Fibroblast of villous mesenchyme (primary cell): ENCODE measurements around the gene KIF7. TPM values are rescaled to one million over a fixed set of nuclear protein-coding genes. Genes with fewer than 3 reads are reported as not detected.

Source experiments
- DNase-seq: peaks from one replicate; pipeline ENCODE4 v3.0.0-alpha.2; 2010; ENCODE audit warnings: low read depth
- H3K4me3 ChIP-seq: 2 replicates; pipeline ENCODE4 v1.5.1; 2011; ENCODE audit warnings: low read depth, mild to moderate bottlenecking, low read length
- CTCF ChIP-seq: IDR thresholded peaks from 2 replicates; pipeline ENCODE4 v1.5.1; 2012; ENCODE audit warnings: low read depth, mild to moderate bottlenecking, low read length; ENCODE audit not compliant: insufficient read depth
- total RNA-seq: library from RNA; depleted of rRNA; stranded (reverse); fragments of >200 nt; gene quantifications from 2 replicates; pipeline ENCODE4 v1.2.3, GENCODE V29; 2012

KIF7 gene, protein sequence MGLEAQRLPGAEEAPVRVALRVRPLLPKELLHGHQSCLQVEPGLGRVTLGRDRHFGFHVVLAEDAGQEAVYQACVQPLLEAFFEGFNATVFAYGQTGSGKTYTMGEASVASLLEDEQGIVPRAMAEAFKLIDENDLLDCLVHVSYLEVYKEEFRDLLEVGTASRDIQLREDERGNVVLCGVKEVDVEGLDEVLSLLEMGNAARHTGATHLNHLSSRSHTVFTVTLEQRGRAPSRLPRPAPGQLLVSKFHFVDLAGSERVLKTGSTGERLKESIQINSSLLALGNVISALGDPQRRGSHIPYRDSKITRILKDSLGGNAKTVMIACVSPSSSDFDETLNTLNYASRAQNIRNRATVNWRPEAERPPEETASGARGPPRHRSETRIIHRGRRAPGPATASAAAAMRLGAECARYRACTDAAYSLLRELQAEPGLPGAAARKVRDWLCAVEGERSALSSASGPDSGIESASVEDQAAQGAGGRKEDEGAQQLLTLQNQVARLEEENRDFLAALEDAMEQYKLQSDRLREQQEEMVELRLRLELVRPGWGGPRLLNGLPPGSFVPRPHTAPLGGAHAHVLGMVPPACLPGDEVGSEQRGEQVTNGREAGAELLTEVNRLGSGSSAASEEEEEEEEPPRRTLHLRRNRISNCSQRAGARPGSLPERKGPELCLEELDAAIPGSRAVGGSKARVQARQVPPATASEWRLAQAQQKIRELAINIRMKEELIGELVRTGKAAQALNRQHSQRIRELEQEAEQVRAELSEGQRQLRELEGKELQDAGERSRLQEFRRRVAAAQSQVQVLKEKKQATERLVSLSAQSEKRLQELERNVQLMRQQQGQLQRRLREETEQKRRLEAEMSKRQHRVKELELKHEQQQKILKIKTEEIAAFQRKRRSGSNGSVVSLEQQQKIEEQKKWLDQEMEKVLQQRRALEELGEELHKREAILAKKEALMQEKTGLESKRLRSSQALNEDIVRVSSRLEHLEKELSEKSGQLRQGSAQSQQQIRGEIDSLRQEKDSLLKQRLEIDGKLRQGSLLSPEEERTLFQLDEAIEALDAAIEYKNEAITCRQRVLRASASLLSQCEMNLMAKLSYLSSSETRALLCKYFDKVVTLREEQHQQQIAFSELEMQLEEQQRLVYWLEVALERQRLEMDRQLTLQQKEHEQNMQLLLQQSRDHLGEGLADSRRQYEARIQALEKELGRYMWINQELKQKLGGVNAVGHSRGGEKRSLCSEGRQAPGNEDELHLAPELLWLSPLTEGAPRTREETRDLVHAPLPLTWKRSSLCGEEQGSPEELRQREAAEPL (N-terminal part only)
- 12.2 and 13.4 TPM in 2 replicates for total RNA-seq

DNA sequence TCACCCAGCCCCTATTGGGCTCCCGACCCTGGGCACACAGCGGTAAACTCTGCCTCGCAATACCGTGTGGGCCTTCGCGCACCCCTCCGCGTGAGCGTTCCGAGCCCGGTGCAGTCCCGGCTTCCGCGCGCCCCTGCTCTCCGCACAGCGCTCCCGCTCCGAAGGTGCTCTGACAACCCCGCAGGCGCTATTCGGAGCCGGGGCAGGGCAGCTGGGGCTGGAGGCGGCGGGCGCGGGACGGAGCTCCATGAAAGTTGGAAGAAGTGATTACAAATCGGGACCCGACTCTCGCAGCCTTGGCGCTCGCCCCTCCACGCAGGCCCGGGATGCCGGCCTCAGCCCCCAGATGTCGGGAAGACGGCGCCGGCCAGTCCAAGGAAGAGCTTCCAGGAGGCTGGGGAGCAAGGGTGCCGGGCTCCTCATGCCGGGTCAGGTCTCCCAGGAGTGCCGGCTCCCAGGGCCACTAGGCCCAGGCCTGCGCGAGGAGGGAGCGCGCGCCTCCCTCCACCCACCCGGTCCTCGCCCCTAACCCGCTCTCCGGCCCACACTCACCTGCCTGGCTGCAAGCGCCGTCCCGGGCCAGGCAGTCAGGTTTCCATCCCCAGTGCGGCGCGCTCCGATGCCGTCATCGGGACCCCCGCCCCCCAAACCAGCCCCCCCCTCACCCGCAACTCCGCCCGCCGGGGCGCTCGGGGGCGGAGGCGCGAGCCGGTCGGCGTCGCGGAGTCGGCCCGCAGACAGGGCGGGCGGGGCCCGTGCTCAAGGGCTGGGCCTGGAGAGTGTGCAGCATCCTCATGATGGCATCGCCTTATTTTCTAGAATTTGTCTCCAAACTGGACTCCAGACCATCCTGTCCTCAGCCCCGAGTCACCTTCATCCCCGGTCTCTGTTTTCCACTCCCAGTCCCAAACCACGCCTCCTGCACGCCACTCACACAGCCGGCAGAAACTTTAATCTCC is at the start of gene KIF7:
Gene KIF7, minus strand, starts transcription at position 621 of the 959 bp plus-strand sequence. CDS start 2,537 bp downstream, outside the sequence.
- TF ChIP-seq CTCF = no peak
- peak; percentile 53 for DNase-seq
- H3K4me3 ChIP-seq = peak within 1 kb of the TSS; percentile 77

DNA sequence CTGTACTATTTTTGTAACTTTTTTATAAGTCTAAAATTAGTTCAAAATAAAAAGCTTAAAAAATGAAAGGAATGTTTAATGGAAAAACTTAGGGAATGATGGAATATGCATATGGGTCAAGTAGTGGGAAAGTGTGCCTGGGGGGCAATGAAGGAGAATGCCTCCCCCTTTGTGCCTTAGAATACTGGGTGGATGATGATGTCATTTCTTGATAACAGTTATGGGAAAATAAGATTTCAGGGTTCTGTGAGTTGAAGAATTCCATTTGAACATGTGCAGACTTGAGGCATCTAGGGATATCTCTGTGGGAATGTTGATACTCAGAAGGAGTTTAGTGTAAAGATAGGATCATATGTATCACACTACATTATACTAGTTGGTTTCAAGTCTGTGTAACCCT is 49.1 kb upstream of the KIF7 start:
- DNase-seq = no peak
- no peak overlapping the region for H3K4me3 ChIP-seq
- TF ChIP-seq CTCF = no peak

- no peak overlapping the region for H3K4me3 ChIP-seq
- no peak for TF ChIP-seq CTCF
- DNase-seq = no peak
Observed at GRCh38 chr15:89695198-89695597, 39.9 kb upstream of the KIF7 start.

DNA sequence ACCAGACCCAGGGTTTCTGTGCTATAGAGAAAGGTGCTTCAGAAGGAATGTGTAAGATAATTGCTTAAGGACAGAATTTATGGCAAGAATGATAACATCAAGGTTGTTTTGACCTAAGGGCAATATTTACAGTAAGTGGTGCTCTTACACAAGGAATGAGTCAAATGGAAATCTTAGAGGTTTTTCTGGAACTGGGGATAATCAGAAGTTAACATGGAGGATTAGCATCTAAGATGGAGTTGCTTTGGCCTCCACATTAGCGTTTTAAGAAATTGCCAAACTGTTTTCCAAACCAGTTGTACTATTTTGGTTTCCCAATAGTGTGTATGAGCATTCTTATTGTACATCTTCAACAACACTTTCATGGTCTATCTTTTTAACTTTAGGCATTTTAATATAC is 38.4 kb upstream of the KIF7 start:
- no peak overlapping the region for H3K4me3 ChIP-seq
- peak; percentile 20 for DNase-seq
- TF ChIP-seq CTCF = no peak

DNA sequence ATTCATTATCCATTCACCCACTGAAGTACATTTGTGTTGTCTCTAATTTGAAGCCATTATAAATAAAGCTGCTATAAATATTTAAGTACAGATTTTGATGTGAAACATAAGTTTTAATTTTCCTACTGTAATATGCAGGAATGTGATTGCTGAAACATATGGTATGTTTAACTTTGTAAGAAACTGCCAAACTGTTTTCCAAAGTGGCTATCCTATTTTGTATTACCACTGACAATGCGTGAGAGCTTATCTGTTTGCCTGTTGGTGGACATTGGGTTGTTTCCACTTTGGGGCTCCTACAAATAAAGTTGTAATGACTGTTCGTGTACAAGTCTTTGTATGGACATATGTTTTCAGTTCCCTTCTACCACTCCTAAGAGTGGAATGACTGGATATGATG is 37.8 kb upstream of the KIF7 start:
- no peak for TF ChIP-seq CTCF
- no peak for DNase-seq
- H3K4me3 ChIP-seq = no peak overlapping the region
